Measurements from ENCODE around the gene DDX1.
"Not testable (repeated sequence)": the region's sequence is repeated elsewhere in the genome, so short reads cannot be mapped to it uniquely, and the experiment has no call there.

The DDX1 gene

GRCh38 chr2:15595936-15596335 is 4.3 kb downstream of the DDX1 start:
- no peak for DNase-seq

- no peak for DNase-seq
Observed at GRCh38 chr2:15596350-15596749, 4.7 kb downstream of the DDX1 start.

GRCh38 chr2:15596968-15597367 is 5.3 kb downstream of the DDX1 start:
- no peak for DNase-seq

- DNase-seq: no peak
Observed at GRCh38 chr2:15599994-15600393, 8.3 kb downstream of the DDX1 start.

DNA sequence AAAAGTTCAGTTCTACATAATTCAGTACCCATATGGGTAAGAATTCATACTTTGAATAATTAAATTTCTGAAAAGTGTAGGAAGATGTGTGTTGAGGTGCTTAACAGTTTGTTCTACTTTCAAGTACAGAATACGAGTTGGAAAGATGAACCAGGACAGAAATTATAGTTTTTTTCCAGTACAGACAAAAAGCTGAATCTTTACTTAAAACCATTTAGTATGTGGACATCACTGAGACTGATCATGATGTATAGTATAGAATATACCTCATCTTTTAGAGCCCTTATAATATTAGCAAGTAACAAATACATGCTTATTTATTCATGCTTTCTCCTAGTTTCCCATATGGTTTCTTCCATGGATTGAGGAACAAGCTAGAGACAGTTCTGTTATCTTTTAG is 10.0 kb downstream of the DDX1 start:
- no peak for DNase-seq

GRCh38 chr2:15602393-15602792 is 10.7 kb downstream of the DDX1 start:
- DNase-seq: no peak

GRCh38 chr2:15603044-15603765 is 11.5 kb downstream of the DDX1 start:
- no peak for DNase-seq

DNA sequence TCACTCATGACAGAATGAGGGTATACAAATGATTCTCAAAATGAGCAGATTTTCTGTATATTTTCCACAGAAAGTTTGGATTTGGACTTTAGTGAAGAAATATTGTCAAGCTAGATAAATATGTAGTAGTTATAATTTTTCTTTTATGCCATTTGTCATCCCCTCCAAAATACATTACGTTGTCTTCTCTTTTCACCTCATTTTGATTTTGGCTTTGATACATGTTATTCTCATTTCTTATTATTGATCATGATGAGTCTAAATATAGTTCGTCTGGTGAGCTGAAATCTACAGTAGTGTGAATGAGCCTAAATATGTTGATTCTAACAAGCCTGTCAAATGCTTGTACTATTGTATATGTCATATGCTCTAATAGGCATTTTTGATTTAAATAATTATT is 12.3 kb downstream of the DDX1 start:
- DNase-seq: no peak

- no peak for DNase-seq
Observed at GRCh38 chr2:15605721-15606120, 14.1 kb downstream of the DDX1 start.

DNA sequence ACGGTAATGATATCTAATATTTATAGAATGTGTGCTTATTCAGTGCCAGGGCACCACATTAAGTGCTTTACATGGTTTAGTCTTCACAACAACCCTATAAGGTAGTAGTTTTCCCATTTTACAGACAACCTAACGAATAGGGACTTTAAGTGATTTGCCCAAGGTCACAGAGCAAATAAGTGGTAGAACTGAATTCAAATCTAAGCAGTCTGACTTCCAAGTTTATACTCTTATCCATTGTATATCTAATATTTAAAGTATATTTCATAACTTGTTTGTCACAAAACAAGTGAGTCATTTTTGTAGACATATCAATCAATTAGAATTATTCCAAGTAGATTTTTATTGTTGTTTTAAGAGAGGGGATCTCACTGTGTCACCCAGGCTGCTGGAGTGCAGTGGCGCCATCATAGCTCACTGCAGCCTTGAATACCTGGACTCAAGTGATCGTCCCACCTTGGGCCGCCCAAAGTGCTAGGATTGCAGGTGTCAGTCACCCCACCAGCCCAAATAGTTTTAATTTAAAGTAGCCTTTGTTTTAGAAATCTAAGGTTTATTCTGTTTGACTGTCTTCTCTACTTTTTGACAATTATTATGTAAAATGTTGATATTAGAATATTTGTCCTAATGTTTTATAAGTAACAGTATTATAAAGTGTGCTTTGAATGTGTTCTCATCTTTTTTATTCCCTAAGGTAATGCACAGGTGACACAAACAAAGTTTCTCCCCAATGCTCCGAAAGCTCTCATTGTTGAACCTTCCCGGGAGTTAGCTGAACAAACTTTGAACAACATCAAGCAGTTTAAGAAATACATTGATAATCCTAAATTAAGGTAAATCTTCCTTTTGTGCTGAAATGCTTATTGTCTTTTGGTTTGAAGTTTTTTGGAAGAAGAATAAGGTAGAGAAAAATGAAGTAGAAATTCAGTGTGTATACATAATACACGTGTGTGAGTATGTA is 15.1 kb downstream of the DDX1 start:
- DNase-seq: no peak

DNA sequence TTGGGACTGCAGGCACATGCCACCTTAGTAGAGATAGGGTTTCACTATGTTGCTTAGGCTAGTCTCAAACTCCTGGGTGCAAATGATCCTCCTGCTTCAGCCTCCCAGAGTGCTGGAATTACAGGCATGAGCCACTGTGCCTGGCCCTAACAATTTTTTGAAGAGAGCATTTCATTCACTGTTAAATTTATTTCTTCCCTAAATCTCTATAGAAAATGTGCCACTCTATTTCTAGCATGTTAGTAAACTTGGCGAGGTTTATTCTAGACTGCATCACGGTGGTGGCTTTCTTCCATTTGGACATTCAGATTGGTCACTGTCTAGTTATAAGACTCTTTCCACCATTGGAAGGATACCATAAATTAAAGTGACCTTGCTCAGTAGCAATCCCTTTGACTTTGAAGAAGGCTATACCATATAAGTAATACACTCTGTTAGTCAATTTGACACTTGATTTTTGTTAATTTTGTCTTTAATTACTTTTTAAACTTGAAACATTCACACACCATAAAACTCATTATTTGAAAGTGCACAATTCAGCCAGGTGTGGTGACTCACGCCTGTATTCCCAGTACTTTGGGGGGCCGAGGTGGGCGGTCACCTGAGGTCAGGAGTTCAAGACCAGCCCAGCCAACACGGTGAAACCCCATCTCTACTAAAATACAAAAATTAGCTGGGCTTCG is 16.2 kb downstream of the DDX1 start:
- no peak for DNase-seq

DNA sequence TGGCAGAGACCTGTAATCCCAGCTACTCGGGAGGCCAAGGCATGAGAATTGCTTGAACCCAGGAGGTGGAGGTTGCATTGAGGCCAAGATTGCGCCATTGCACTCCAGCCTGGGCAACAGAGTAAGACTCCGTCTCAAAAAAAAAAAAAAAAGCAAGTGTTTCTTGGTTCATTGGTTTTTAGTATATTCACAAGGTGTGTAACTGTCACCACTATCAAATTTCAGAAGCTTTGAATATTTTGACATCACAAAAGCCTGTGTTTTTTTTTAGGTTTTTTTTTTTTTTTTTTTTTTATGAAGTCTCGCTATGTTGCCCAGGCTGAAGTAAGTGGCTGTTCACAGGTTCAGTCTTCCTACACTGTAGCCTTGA is 16.7 kb downstream of the DDX1 start:
- no peak for DNase-seq

GRCh38 chr2:15609341-15610042 is 17.8 kb downstream of the DDX1 start:
- DNase-seq: no peak

GRCh38 chr2:15610430-15610952 is 18.8 kb downstream of the DDX1 start:
- no peak for DNase-seq

- DNase-seq: not testable (repeated sequence)
Observed at GRCh38 chr2:15612101-15612500, 20.4 kb downstream of the DDX1 start.

GRCh38 chr2:15613736-15614429 is 22.2 kb downstream of the DDX1 start:
- DNase-seq: no peak

- DNase-seq: no peak
Observed at GRCh38 chr2:15614545-15615300, 23.1 kb downstream of the DDX1 start.

DNA sequence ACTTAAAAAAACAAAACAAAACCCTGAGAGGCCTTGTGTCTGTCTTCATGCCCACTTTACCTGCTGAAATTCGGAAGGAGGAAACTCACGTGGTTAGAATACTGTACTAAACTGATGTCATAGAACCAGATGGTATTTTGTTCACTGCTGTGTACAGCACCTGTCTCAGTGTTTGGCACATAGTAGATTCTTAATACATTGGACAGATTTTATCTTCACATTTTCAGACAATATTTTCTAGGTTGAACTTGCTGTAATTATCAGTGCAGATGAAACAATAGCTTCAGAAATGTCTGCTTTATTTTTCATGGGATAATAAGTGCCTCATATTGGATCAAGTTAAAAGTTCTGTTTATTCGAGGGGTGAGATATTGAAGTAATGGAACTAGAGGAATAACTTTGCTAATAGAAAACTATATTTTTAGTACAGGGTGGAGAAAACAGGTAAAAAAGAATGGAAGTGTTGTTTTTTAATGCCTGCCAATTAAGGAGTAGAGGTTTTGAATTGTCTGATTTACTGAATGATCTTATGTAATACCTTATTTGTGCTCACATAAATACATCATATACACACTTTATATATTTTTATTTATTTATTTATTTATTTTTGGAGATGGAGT is 23.7 kb downstream of the DDX1 start:
- DNase-seq: no peak

- no peak for DNase-seq
Observed at GRCh38 chr2:15616429-15616828, 24.8 kb downstream of the DDX1 start.

DNA sequence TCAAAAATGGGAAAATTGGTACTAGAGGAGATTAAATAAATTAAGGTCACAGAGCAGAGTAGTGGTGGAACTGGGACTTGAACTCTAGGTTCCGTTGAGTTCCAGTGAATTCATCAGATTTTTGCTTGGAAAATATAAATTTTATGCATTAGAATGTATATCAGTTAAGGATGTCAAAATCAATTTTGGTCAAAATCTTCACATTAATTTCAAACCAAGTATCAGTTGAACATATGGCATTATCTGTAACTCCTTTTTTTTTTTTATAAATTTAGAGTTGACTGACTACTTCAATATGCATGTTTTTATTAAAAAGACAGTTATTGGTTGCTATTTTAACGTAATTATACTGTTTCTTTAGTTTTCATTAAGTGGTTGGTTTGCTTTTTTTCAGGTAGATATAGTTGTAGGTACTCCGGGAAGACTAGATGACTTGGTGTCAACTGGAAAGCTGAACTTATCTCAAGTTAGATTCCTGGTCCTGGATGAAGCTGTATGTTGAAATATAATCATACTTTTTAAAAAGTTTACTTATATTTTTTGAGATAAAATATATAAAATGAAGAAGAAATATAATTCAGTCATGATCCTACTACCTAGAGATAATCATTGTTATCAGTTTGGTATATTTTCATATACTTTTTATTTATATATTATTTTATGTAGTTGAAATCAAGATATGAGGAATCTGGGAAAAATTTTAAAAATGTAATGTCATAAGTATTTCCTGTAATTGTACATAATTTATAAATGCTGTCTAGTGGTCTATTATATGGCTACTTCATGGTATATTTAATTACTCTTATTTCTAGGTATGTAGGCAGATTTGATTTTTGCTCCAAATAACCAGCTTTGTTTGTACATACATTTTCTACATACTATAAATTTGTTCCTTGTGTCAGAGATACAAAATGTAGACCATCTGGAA is 25.4 kb downstream of the DDX1 start:
- no peak for DNase-seq
